ENCODE results near the gene CX3CL1. TPM values are rescaled to one million over a fixed set of nuclear protein-coding genes. Genes with fewer than 3 reads are reported as not detected.

Gene CX3CL1
- total and polyA plus RNA-seq, 2 of the 13 experiments (the other 11 are each of a cell fraction or from before 2014, with no cell fraction given), result 57.3 to 60.8 TPM

- TF ChIP-seq, protein P1, sequence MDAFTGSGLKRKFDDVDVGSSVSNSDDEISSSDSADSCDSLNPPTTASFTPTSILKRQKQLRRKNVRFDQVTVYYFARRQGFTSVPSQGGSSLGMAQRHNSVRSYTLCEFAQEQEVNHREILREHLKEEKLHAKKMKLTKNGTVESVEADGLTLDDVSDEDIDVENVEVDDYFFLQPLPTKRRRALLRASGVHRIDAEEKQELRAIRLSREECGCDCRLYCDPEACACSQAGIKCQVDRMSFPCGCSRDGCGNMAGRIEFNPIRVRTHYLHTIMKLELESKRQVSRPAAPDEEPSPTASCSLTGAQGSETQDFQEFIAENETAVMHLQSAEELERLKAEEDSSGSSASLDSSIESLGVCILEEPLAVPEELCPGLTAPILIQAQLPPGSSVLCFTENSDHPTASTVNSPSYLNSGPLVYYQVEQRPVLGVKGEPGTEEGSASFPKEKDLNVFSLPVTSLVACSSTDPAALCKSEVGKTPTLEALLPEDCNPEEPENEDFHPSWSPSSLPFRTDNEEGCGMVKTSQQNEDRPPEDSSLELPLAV (CRISPR knock-in tag; conservative IDR thresholded peaks at IDR 0.05; ENCODE audit: low read depth), result no peak
- TF ChIP-seq E2F5 (CRISPR knock-in tag; conservative IDR thresholded peaks at IDR 0.05), result no peak
- TF ChIP-seq U2AF1 (optimal IDR thresholded peaks at IDR 0.05; ENCODE audit: low read depth, low read length), result peak; percentile 6
- TF ChIP-seq PREB (CRISPR knock-in tag; IDR thresholded peaks at IDR 0.05), result no peak
- no peak for TF ChIP-seq CREB1 (IDR thresholded peaks at IDR 0.05)
- TF ChIP-seq CREB1 (CRISPR knock-in tag; IDR thresholded peaks at IDR 0.05), result no peak
- peak; percentile 51; the same call in 1 of the 2 replicates for TF ChIP-seq ZNF605 (CRISPR knock-in tag; IDR thresholded peaks at IDR 0.05)
- TF ChIP-seq PRDM4 (CRISPR knock-in tag; IDR thresholded peaks at IDR 0.05; ENCODE audit: borderline replicate concordance), result no peak
- TF ChIP-seq SP5 (CRISPR knock-in tag; IDR thresholded peaks at IDR 0.05; ENCODE audit: borderline replicate concordance, low read depth), result no peak
- TF ChIP-seq MED8 (CRISPR knock-in tag; IDR thresholded peaks at IDR 0.05; ENCODE audit: insufficient replicate concordance), result no peak
- no peak for TF ChIP-seq MTA3 (CRISPR knock-in tag; IDR thresholded peaks at IDR 0.05)
- TF ChIP-seq ZNF790 (CRISPR knock-in tag; IDR thresholded peaks at IDR 0.05; ENCODE audit: borderline replicate concordance), result no peak; the same call in 1 of the 2 replicates
- TF ChIP-seq, protein P2, sequence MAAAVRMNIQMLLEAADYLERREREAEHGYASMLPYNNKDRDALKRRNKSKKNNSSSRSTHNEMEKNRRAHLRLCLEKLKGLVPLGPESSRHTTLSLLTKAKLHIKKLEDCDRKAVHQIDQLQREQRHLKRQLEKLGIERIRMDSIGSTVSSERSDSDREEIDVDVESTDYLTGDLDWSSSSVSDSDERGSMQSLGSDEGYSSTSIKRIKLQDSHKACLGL (CRISPR knock-in tag; IDR thresholded peaks at IDR 0.05), result no peak
- TF ChIP-seq, protein P3, sequence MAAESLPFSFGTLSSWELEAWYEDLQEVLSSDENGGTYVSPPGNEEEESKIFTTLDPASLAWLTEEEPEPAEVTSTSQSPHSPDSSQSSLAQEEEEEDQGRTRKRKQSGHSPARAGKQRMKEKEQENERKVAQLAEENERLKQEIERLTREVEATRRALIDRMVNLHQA (CRISPR knock-in tag; IDR thresholded peaks at IDR 0.05), result no peak
- TF ChIP-seq ZSCAN25 (CRISPR knock-in tag; IDR thresholded peaks at IDR 0.05), result no peak; the same call in 1 of the 2 replicates
- TF ChIP-seq MAX (IDR thresholded peaks at IDR 0.05), result peak; percentile 26; the same call in 1 of the 2 replicates
- 0 out of 4 replicates have a peak, but pooled peaks of 1 of the 2 experiments have one; percentile 17 for TF ChIP-seq KLF16 (CRISPR knock-in tag; IDR thresholded peaks at IDR 0.05)
- TF ChIP-seq ZNF17 (CRISPR knock-in tag; IDR thresholded peaks at IDR 0.05), result no peak
- no peak; the same call in 1 of the 2 replicates for TF ChIP-seq ZNF362 (CRISPR knock-in tag; IDR thresholded peaks at IDR 0.05; ENCODE audit: borderline replicate concordance)
Observed at GRCh38 chr16:57383276-57384247, 11.3 kb downstream of the CX3CL1 start (continued).

All from HepG2 (cell line).